GM18951 (cell line): Measurements from ENCODE around the gene KLHL40.

Experiments used
- POLR2A ChIP-seq: IDR thresholded peaks from 4 replicates; pipeline ENCODE4 v1.6.1; 2011; ENCODE audit warnings: mild to moderate bottlenecking; ENCODE audit not compliant: insufficient read length, insufficient read depth; ENCODE audit errors: extremely low read depth
- in situ Hi-C: fragments of 300-500 bp; cut with MboI; formaldehyde crosslinking; loops from one replicate; pipeline ENCODE4 v1.12.0; 2022; ENCODE audit warnings: low sequenced_read_pairs, mixed read lengths, inconsistent platforms; ENCODE audit not compliant: unreplicated experiment

KLHL40 gene

DNA sequence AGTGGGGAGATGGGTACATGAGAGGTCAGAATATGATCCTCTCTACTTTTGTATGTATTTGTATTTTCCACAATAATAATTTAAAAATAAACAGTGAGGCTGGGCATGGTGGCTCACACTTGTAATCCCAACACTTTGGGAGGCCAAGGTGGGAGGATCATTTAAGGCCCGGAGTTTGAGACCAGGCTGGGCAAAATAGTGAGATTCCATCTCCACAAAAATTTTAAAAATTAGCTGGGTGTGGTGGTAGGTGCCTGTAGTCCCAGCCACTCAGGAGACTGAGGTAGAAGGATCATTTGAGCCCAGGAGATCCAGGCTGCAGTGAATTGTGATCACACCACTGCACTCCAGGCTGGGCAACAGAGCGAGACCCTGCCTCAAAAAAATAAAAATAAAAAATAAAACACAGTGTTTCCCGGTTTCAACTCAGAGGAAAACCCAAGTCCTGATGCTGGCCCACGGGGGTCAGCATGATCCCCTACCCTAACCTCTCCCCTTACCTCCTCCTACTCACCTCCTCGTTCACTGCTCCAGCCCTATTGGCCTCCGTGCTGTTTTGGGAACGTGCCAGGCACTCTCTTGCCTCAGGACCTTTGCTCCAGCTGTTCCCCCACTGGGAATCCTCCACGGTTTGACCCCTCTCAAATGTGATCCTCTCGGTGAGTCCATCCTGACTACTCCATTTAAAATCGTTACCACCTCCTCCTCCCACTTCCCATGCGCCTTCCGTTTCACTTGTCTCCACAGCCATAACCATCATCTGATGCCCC lies 2.9 kb upstream of the KLHL40 start:
- TF ChIP-seq POLR2A = no peak
- in situ Hi-C loops = no loop called here

DNA sequence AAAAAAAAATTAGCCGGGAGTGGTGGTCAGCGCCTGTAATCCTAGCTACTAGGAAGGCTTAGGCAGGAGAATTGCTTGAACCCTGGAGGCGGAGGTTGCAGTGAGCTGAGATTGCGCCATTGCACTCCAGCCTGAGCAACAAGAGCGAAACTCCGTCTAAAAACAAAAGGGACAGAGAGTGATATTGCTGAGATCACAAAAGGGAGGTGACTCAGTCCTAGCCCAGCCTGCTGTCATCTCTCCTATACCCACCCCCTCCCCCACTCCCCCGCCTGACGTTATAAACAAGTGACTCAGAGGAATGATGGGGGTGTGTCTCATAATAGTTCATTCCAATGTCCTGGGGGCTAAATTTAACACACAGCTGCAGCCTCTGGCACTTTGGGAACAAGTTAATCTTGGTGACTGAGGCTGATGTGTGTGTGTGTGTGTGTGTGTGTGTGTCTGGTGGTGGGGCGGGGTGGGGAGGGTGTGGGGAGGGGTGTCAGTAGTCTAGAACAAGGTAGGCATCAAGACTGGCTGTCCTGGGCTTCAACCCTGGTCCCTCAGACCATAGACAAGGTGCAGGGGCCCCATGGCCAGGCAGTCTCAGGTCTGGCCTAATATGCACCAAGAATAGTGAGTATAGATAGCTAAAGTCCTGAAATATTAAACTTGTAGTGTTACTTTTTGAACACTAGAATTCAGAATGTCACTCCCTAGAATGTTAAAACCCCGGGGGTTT lies 1.3 kb upstream of the KLHL40 start:
- no peak for TF ChIP-seq POLR2A
- in situ Hi-C loops = no loop called here

DNA sequence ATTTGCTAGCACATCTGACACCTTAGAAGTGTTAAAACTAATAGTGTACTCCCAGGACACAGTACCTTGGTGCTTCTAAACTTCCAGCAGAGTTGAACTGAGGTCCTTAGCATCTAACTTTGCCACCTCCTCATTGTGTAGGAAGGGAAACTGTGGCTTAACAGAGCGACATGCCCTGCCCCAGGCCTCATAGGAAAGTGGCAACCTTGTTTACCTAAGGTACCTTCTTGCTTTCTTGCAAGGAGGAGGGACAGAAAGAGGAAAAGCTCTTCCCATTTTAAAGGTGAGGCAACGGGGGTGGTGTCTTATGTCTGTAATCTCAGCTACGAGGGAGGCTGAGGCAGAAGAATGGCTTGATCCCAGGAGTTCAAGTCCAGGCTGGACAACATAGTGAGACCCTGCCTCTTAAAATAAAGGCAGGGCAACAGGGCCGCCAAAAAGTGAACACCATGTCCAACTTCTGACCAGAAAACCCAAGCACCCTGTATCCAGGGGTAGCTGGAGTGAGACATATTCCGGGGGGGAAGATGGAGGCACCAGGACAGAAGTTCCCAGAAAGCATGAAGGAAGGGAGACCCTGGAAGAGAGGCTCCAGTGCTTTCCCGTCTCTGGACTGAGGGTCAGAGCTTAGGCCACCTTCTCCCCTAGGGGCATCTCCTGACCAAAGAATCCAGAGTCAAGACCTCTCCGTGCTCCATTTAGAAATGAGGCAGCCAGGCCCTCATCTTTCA lies 540 bp upstream of the KLHL40 start:
- TF ChIP-seq POLR2A = no peak
- in situ Hi-C loops = no loop called here

DNA sequence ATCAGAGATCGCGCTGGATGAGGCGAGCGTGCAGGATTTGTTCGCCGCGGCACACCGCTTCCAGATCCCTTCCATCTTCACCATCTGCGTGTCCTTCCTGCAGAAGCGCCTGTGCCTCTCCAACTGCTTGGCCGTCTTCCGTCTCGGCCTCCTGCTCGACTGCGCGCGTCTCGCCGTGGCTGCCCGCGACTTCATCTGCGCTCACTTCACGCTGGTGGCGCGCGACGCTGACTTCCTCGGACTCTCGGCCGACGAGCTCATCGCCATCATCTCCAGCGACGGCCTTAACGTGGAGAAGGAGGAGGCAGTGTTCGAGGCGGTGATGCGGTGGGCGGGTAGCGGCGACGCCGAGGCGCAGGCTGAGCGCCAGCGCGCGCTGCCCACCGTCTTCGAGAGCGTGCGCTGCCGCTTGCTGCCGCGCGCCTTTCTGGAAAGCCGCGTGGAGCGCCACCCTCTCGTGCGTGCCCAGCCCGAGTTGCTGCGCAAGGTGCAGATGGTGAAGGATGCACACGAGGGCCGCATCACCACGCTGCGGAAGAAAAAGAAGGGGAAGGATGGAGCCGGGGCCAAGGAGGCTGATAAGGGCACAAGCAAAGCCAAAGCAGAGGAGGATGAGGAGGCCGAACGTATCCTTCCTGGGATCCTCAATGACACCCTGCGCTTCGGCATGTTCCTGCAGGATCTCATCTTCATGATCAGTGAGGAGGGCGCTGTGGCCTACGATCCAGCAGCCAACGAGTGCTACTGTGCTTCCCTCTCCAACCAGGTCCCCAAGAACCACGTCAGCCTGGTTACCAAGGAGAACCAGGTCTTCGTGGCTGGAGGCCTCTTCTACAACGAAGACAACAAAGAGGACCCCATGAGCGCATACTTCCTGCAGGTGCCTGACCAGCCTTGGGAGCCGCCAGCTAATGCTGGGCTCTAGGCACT lies 819 bp downstream of the KLHL40 start:
- in situ Hi-C loops = no loop called here
- no peak for TF ChIP-seq POLR2A

DNA sequence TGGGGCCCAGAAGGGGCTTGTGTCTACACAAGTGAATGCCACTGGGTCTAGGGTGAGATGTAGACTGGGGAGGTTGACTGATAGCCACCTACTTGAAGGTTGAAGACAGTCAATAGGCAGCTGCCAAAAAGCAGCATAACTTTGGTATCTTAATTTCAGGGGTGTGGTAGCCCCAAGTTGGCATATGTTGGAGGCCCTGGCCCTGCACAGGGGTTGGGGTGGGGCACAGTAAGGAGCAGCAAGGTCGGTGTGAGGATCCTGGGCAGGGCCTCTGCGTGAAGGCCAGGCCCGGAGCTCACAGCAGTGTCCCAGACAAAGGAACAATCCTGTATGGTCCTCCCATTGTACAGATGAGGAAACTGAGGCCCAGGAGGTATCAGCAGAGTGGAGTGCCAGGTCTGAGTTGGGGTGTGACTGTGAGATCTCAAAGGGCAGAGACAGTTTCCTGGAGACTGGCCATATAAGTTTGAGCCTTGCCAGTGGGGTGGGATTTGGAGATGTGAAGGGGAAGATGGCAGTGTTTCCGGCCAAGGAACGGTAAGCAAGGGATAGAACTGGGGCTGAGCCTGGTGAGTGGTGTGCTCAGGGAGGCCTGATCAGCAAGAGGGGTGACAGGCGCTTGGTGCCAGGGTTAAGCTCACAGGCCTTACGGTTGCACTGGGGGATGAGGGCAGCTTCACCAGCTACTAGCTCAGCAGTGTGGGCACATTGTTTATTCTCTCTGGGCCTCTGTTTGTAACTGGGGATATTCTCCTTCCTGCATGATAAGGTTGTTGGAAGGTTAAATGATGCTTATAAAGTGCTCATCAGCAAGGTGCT lies 1.7 kb downstream of the KLHL40 start:
- no peak for TF ChIP-seq POLR2A
- in situ Hi-C loops = no loop called here

DNA sequence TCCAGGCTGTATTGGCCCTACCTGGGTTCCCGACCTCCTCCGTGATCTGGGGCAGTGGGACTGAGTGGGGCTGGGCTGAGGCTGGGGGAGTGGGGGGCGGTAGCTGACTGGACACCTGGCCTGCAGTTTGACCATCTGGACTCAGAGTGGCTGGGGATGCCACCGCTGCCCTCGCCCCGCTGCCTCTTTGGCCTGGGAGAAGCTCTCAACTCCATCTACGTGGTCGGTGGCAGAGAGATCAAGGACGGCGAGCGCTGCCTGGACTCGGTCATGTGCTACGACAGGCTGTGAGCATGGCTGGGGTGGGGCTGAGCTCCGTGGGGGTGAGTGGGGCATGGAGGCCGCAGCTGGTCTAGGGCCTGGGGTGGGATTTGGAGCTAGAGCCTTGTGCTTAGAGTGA lies 2.7 kb downstream of the KLHL40 start:
- in situ Hi-C loops = no loop called here
- no peak for TF ChIP-seq POLR2A

DNA sequence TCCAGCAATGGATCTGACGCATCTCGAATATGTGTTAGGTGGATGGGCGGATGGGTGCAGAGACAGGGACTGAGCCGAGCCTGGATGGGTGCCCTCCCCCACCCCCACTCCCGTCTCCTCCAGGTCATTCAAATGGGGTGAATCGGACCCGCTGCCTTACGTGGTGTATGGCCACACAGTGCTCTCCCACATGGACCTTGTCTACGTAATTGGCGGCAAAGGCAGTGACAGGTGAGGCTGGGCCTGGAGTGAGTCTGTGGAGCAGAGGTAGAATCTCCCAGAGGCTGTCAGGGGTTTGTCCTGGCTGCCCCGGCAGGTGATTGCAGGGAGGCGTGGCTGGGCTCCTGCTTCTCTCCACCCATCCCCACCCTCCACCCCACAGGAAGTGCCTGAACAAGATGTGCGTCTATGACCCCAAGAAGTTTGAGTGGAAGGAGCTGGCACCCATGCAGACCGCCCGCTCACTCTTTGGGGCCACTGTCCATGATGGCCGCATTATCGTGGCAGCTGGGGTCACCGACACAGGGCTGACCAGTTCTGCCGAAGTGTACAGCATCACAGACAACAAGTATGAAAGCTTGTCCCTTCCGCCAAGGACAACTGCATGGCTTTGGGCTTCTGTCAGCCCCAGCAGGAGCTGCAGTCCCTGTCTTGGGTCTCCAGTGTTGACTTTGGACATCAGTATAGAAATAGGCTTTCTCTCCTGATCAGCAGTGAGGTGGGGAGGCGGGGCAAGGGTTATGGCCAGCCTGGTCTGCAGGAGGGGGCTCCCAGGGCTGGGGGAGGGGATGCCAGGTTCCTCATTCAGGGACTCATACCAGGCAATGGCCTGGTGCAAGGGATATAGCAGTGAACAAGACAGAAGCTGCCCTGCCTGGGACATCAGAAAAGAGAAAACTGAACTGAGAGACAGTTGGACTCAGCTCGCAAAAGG lies 3.4 kb downstream of the KLHL40 start:
- in situ Hi-C loops = no loop called here
- TF ChIP-seq POLR2A = no peak

DNA sequence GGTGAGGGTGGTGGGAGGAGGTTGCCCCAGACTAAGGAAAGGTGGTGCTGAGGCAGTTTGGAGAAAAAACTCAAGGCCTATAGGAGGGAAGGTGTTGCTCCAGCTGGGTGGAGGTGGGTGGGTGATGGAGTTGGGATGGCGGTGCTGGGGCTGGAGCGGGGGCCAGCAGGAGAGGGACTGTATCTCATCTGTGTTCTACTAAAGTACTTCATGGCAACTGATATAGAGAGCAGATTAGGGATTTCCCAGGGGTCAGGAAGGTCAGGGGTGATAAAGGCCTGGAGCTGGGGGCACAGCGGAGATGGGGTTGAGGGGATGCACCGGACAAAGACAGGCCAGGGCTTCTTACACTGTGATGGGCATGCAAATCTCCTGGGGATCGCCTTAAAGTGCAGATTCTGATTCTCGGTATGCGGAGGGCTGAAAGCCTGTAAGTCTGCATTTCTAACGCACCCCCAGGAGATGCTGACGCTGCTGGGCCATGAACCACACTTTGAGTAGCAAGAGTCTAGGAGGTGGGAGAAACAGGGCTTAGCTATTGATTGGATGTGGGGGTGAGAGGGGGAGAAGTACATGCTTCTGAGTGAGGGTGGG lies 4.2 kb downstream of the KLHL40 start:
- in situ Hi-C loops = no loop called here
- TF ChIP-seq POLR2A = no peak

DNA sequence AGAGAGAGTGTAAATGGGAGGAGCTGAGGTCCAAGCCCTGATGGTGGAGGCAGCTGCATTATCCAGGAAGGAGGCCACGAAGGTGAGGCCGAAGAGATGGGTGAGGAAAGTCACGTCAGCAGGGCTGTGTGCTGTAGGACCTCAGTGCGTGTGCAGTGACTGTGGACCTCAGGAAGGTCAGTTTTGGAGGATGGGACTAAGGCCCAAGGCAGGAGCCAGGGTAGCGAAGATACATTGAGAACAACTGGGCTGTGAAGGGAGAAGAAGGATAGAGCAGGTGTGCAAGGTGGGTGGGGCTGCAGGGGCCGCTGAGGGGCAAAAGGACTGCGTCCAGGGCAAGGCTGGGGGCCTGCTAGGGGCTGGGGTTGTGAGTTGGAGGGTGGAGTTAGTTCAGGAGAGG lies 4.9 kb downstream of the KLHL40 start:
- no peak for TF ChIP-seq POLR2A
- in situ Hi-C loops = no loop called here

DNA sequence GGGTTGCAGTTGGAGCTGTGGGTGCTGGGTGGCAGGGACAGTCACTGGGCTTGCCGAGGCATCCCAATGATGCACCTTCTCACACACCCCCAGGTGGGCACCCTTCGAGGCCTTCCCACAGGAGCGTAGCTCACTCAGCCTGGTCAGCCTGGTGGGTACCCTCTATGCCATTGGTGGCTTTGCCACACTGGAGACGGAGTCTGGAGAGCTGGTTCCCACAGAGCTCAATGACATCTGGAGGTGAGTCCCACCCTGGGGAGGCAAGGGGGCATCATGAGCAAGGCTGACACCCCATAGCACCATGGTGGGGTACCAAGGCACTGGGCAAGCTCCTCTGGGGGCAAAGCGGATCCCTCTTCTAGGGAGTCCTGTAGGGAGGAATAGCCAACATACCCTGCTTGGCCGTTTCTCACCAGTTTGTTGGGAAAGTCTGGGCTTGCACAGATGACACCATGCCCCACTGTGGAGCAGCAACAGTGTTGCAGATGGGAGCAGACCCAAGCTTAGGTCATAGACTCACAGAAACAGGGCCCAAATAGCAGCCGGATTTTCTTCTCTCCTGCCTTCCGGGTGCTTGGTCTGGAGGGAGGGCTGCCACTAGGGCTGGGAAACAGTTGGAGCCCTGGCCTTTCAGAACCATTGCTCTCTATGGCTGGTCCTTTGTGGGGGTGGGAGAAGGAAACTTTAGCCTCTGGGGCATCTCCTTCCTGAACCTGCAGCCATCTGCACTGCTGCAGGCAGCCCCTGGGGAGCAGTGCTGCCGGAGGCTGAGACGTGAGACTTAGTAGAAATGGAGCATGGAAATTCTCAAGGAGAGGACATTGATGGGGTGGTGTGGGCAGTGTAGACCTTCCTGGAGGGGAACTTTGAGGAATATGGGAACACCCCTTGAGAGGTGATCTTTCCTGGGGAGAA lies 5.7 kb downstream of the KLHL40 start:
- TF ChIP-seq POLR2A = no peak
- in situ Hi-C loops = no loop called here
